HEK293 (cell line): ENCODE data around the gene FAM184A.

Source experiments
- CTCF ChIA-PET: fragments of 350-600 bp; formaldehyde crosslinking; extraction: SDS; loops from one replicate; lab custom pipeline; 2021; ENCODE audit warnings: antibody characterized with exemption; lab: Yijun Ruan, JAX
- POLR2A ChIA-PET: fragments of 300-600 bp; formaldehyde crosslinking; extraction: SDS; loops from one replicate; lab custom pipeline; 2020; ENCODE audit warnings: antibody characterized with exemption, inconsistent platforms; lab: Yijun Ruan, JAX
- H3K27ac ChIP-seq: fragments of 200-500 bp; sonication (Bioruptor generic); 2 replicates; pipeline ENCODE4 v1.5.1; 2014; ENCODE audit warnings: low read depth, low read length, control low read depth, inconsistent platforms; ENCODE audit errors: extremely low read depth
- H3K36me3 ChIP-seq, 2 experiments: fragments of 200-500 bp in 1 of 2; sonication (Bioruptor generic) in 1 of 2; 1 replicate in 1 of 2; 2 replicates in 1 of 2; pipeline ENCODE4 v1.5.1; 2014 to 2017; ENCODE audit warnings: inconsistent platforms in 2 of 2, low read length in 2 of 2; ENCODE audit not compliant: control insufficient read depth in 2 of 2, insufficient read depth in 1 of 2
- H3K4me1 ChIP-seq: fragments of 200-500 bp; sonication (Bioruptor generic); 2 replicates; pipeline ENCODE4 v1.5.1; 2014; ENCODE audit warnings: mild to moderate bottlenecking, low read length, inconsistent platforms; ENCODE audit not compliant: control insufficient read depth, insufficient read depth
- H3K4me3 ChIP-seq: 2 replicates; pipeline ENCODE4 v1.5.1; 2011; ENCODE audit warnings: low read depth, mild to moderate bottlenecking, control low read depth, low read length, moderate library complexity
- H3K9me3 ChIP-seq: fragments of 200-500 bp; sonication (Bioruptor generic); 2 replicates; pipeline ENCODE4 v1.5.1; 2014; ENCODE audit warnings: low read depth, low read length, inconsistent platforms; ENCODE audit not compliant: control insufficient read depth, insufficient read depth
- ATF2 ChIP-seq: fragments of 450-650 bp; formaldehyde crosslinking; IDR thresholded peaks from 2 replicates; pipeline ENCODE4 v1.5.1; 2016; ENCODE audit warnings: missing biosample characterization, missing genetic modification characterization, low read depth
- EGR2 ChIP-seq: fragments of 450-650 bp; formaldehyde crosslinking; IDR thresholded peaks from 2 replicates; pipeline ENCODE4 v1.5.1; 2016; ENCODE audit warnings: low read depth, missing biosample characterization, missing genetic modification characterization
- HOXA7 ChIP-seq: sonication (generic); formaldehyde crosslinking; IDR thresholded peaks from 2 replicates; pipeline ENCODE4 v1.8.1; 2022; ENCODE audit warnings: missing genetic modification reagents, borderline replicate concordance
- SCRT1 ChIP-seq: fragments of 450-650 bp; formaldehyde crosslinking; IDR thresholded peaks from 2 replicates; pipeline ENCODE4 v1.5.1; 2016; ENCODE audit warnings: missing biosample characterization, missing genetic modification characterization, borderline replicate concordance
- SCRT2 ChIP-seq: fragments of 450-650 bp; formaldehyde crosslinking; IDR thresholded peaks from 2 replicates; pipeline ENCODE4 v1.5.1; 2016; ENCODE audit warnings: missing biosample characterization, missing genetic modification characterization
- ZBTB26 ChIP-seq: fragments of 450-650 bp; formaldehyde crosslinking; optimal IDR thresholded peaks from 2 replicates; pipeline ENCODE3; 2016; ENCODE audit warnings: missing biosample characterization, mild to moderate bottlenecking, missing genetic modification characterization
- ZBTB7A ChIP-seq: fragments of 450-650 bp; formaldehyde crosslinking; IDR thresholded peaks from 2 replicates; pipeline ENCODE4 v1.5.1; 2016; ENCODE audit warnings: low read depth, missing biosample characterization, missing genetic modification characterization
- ZFHX2 ChIP-seq: fragments of 450-650 bp; formaldehyde crosslinking; conservative IDR thresholded peaks from 2 replicates; pipeline ENCODE4 v1.5.1; 2016; ENCODE audit warnings: missing biosample characterization, missing genetic modification characterization
- ZFP41 ChIP-seq: fragments of 450-650 bp; formaldehyde crosslinking; IDR thresholded peaks from 2 replicates; pipeline ENCODE4 v1.5.1; 2016; ENCODE audit warnings: missing biosample characterization, missing genetic modification characterization, borderline replicate concordance
- ZNF121 ChIP-seq: fragments of 450-650 bp; formaldehyde crosslinking; IDR thresholded peaks from 2 replicates; pipeline ENCODE4 v1.5.1; 2016; ENCODE audit warnings: missing biosample characterization, missing genetic modification characterization
- ZNF157 ChIP-seq: fragments of 450-650 bp; formaldehyde crosslinking; IDR thresholded peaks from 2 replicates; pipeline ENCODE4 v1.5.1; 2016; ENCODE audit warnings: missing biosample characterization, missing genetic modification characterization
- ZNF23 ChIP-seq: fragments of 450-650 bp; formaldehyde crosslinking; IDR thresholded peaks from 2 replicates; pipeline ENCODE4 v1.5.1; 2016; ENCODE audit warnings: missing biosample characterization, missing genetic modification characterization, borderline replicate concordance
- ZNF280C ChIP-seq: fragments of 450-650 bp; formaldehyde crosslinking; IDR thresholded peaks from 2 replicates; pipeline ENCODE4 v1.5.1; 2016; ENCODE audit warnings: missing biosample characterization, missing genetic modification characterization
- ZNF341 ChIP-seq: fragments of 450-650 bp; formaldehyde crosslinking; IDR thresholded peaks from 2 replicates; pipeline ENCODE4; 2016; ENCODE audit warnings: low read depth, missing biosample characterization, missing genetic modification characterization
- ZNF488 ChIP-seq: fragments of 450-650 bp; formaldehyde crosslinking; IDR thresholded peaks from 2 replicates; pipeline ENCODE4 v1.5.1; 2016; ENCODE audit warnings: missing biosample characterization, missing genetic modification characterization
- ZNF510 ChIP-seq: fragments of 450-650 bp; formaldehyde crosslinking; IDR thresholded peaks from 2 replicates; pipeline ENCODE4 v1.5.1; 2018; ENCODE audit warnings: mild to moderate bottlenecking, missing genetic modification characterization, missing biosample characterization; ENCODE audit not compliant: insufficient replicate concordance
- ZNF571 ChIP-seq: fragments of 450-650 bp; formaldehyde crosslinking; IDR thresholded peaks from 2 replicates; pipeline ENCODE4 v1.5.0; 2017; ENCODE audit warnings: missing biosample characterization, missing genetic modification characterization
- ZNF654 ChIP-seq: fragments of 450-650 bp; formaldehyde crosslinking; IDR thresholded peaks from 2 replicates; pipeline ENCODE4 v1.5.1; 2016; ENCODE audit warnings: low read depth, missing biosample characterization, missing genetic modification characterization

The FAM184A gene

GRCh38 chr6:118967239-118967638 lies 111.2 kb downstream of the FAM184A start:
- ChIA-PET CTCF (interaction anchor here (0.6 to 6.5 kb wide), 6 partner anchors 8 to 162 kb away, joined by 3 to 68 read pairs (median 6); partner anchors contain the start of gene FAM184A), POLR2A (interaction anchor here (0.6 kb wide), 1 partner anchor 173 kb away, joined by 4 read pairs; no protein-coding TSS in a partner anchor)
- Histone ChIP-seq H3K9me3 (no peaks in the 10 kb centered on the region), H3K36me3 (peaks cover 0 to 23% of the 10 kb centered on the region in 2 experiments; a peak in 1 of 3 replicates), H3K27ac (no peak overlapping the region), H3K4me3 (no peak overlapping the region), H3K4me1 (no peaks in the 10 kb centered on the region)
- TF ChIP-seq ZBTB26 (tag by site-specific recombination) (no peak), ATF2 (tag by site-specific recombination) (peak; percentile 90)

- H3K4me1 ChIP-seq: no peaks in the 10 kb centered on the region
- peaks cover 0 to 23% of the 10 kb centered on the region in 2 experiments; a peak in 1 of 3 replicates for H3K36me3 ChIP-seq
- H3K27ac ChIP-seq: no peak overlapping the region
- TF ChIP-seq SCRT1: peak; percentile 27; the same call in 1 of the 2 replicates
- TF ChIP-seq ZBTB7A: no peak
- TF ChIP-seq SCRT2: peak; percentile 92
- TF ChIP-seq ZNF157: no peak
- TF ChIP-seq ZNF121 (tag by site-specific recombination): no peak
- no peaks in the 10 kb centered on the region for H3K9me3 ChIP-seq
- POLR2A ChIA-PET: no interaction called here
- H3K4me3 ChIP-seq: no peak overlapping the region
- CTCF ChIA-PET: interaction anchor here (5.4 kb wide), 1 partner anchor 145 kb away, joined by 100 read pairs; no protein-coding TSS in a partner anchor
These were observed 112.6 kb downstream of the FAM184A start for GRCh38 chr6:118965843-118966370.

GRCh38 chr6:118965371-118965770 lies 113.1 kb downstream of the FAM184A start:
- no peak overlapping the region for H3K4me3 ChIP-seq
- H3K4me1 ChIP-seq: no peaks in the 10 kb centered on the region
- ChIA-PET CTCF (interaction anchor here (5.4 kb wide), 1 partner anchor 146 kb away, joined by 100 read pairs; no protein-coding TSS in a partner anchor), POLR2A (no interaction called here)
- peak; percentile 29; the same call in 1 of the 2 replicates for TF ChIP-seq ZFHX2 (tag by site-specific recombination)
- no peak for TF ChIP-seq ZNF571
- TF ChIP-seq EGR2 (tag by site-specific recombination): peak; percentile 33; the same call in 1 of the 2 replicates
- H3K27ac ChIP-seq: no peak overlapping the region
- peaks cover 0 to 23% of the 10 kb centered on the region in 2 experiments; a peak in 1 of 3 replicates for H3K36me3 ChIP-seq
- no peaks in the 10 kb centered on the region for H3K9me3 ChIP-seq

GRCh38 chr6:118963003-118963402 lies 115.5 kb downstream of the FAM184A start:
- POLR2A ChIA-PET: interaction anchor here (0.7 kb wide), 1 partner anchor 823 kb away, joined by 3 read pairs; no protein-coding TSS in a partner anchor
- H3K36me3 ChIP-seq: peaks cover 0 to 28% of the 10 kb centered on the region in 2 experiments; a peak in 1 of 3 replicates

More at GRCh38 chr6:118963003-118963402, 115.5 kb downstream of the FAM184A start:
- TF ChIP-seq ZNF654 (tag by site-specific recombination) (peak; percentile 26; the same call in 1 of the 2 replicates), ZFP41 (tag by site-specific recombination) (no peak), ZNF341 (no peak), HOXA7 (no peak), ZNF510 (tag by site-specific recombination) (no peak), ZNF280C (tag by site-specific recombination) (no peak), ZNF488 (no peak), ZNF23 (tag by site-specific recombination) (no peak)
- Histone ChIP-seq H3K27ac (no peak overlapping the region), H3K4me3 (no peak overlapping the region), H3K9me3 (no peaks in the 10 kb centered on the region), H3K4me1 (no peaks in the 10 kb centered on the region)
- CTCF ChIA-PET: interaction anchor here (1.1 to 5.4 kb wide), 9 partner anchors 9 to 185 kb away, joined by 3 to 100 read pairs (median 6); no protein-coding TSS in a partner anchor
